Hematopoietic multipotent progenitor cell treated with erythropoietin and hydrocortisone succinate and interleukin-3 and kit ligand, for 4 days (in vitro differentiated cells): Measurements from ENCODE around the gene FSTL4.
A peak's percentile ranks its signal among the peaks of the same experiment; 100 is the strongest.

Experiments
- DNase-seq: peaks from one replicate; pipeline ENCODE4 v3.0.0-alpha.2; 2015

The FSTL4 gene

GRCh38 chr5:133474851-133475590, 137.3 kb downstream of the FSTL4 start:
- DNase-seq: no peak

DNA sequence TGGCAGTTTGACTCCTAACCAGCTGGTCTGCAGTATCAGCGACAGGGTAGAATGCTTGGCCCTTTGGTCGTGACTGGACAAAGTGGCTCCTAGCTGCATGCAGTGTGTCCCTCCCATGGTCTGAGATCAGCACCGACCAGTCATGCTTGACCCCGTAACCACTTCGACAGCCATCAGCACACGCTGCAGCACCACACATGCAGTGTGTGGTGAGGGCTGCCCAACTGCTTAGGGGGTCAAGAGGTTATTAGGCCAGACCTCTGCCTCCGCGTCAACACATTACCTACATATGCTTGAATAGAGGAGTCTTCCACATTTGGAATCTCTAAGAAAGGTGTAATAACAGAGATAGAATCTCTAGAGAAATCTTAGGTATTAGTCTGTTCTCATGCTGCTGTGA, 139.1 kb downstream of the FSTL4 start:
- DNase-seq: no peak

DNA sequence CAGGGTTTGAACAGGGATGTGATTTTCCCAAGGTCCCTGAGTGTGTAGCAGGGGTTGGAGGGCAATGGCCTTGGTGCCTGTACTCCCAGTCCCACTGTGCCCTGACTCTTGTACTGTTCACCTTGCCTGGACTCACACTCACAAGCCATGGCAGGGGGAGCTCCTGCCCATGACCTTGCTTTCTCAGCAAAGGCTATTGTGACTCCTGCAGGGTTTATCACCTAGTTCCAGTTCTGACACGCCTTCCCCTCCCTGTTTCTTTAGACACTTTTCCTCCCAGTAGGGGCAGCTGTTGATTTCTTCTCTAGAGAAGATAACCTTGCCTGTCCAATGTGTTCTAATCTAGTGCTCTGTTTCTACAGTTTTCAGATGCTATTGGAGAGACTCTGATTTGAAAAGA, 139.5 kb downstream of the FSTL4 start:
- peak; percentile 42 for DNase-seq

GRCh38 chr5:133471699-133472098, 140.6 kb downstream of the FSTL4 start:
- no peak for DNase-seq

GRCh38 chr5:133470841-133471240, 141.5 kb downstream of the FSTL4 start:
- DNase-seq: peak; percentile 62

- DNase-seq: no peak
Measured at GRCh38 chr5:133469846-133470245, 142.5 kb downstream of the FSTL4 start.

- no peak for DNase-seq
Measured at GRCh38 chr5:133469252-133469651, 143.1 kb downstream of the FSTL4 start.

DNA sequence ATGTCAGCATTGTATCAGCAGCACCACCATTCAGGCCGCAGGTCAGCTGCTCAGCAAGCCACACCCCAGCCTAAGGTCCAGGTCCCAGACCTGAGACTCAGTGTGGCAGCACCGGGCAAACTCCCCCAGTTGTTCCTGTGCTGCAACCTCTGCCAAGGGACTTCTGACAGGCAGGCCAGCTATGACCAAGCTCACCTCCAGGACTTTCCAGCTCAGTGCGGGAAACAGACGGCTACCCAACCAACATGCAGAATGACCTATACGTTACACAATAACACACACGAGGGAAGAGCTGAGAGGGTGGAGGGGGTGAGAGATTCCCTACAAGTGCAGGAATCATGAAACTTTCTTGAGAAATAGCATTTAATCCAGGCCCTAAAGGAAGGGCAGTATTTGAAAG, 143.7 kb downstream of the FSTL4 start:
- no peak for DNase-seq

DNA sequence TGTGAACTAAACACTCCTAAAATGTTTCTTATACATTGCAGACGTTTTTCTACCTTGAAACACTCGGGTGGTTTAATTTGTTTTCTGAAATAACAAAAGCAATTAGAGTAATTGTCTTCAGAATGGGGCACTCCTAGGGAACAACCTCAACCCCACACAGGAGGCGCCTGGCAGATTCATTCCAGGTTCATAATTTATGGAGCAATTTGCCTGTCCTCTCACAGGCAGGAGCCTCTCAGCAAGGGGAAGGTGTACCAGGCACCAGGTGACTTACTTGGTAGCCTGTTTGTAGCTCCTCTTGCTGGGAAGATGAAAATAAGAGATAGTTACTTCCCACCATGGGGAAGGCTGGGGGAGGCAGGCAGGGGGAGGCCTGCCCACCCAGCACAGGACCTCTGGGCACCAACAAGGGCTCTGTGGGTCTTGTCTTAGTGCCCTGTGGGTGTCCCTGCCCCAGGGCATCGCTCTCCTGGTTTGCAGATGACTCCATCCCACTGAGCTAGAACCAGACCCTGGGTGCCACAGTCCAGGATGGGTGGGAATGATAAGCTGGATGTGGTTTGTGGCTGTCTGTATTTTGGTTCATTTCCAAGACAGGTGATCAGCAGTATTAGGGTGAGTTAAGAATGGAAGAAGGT, 144.4 kb downstream of the FSTL4 start:
- no peak for DNase-seq

DNA sequence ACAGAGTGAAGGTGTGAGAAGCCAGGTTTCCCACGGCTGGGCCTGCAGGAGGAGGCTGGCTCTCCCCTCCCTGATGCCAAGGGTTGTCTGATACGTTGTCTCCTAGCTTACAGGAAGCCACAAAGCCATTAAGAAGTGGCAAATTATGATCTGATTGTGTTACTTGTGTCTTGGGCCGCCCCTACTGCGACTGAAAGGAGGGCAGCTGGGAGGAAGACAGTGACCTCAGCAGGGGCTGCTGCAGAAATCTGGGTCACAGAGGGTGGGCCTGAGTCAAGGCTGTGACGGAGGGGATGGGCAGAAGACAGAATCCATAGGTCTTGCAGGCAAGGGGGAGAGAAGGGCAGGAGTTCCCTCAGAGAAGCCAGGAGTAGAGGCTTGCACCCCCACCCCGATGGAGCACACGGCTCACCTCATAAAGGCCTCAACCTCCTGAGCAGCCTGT, 145.0 kb downstream of the FSTL4 start:
- peak; percentile 59 for DNase-seq

DNA sequence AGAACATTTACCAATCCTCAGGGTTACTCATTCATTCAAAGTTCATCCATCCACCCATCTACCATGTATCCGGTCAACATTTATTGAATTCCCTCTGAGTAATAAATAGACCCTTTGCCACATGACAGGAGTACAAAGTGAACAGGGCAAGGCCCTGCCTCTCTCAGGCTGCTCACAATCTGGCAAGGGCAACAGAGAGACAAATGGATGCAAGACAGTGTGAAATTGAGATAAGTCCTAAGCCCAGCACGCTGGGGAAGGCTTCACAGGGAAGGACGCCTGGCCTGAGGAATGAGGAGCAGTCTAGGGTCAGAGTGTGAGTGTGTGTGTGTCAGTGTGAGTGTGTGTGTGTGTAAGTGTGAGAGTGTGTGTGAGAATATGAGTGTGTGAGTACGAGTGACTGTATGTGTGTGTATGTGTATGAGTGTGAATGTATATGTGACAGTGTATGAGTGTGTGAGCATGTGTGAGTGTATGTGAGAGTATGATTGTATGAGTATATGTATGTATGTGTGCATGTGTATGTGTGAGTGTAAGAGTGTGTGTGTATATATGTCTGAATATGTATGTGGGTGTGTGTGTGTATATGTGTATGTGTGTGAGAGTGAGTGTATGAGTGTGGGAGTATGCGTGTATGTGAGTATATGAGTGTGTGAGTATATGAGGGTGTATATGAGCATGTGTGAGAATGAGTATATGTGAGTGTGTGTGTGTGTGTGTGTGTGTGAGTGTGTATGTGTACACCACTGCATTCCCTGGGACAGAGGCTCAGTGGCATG, 145.6 kb downstream of the FSTL4 start:
- no peak for DNase-seq

- no peak for DNase-seq
Measured at GRCh38 chr5:133464013-133464412, 148.3 kb downstream of the FSTL4 start.

GRCh38 chr5:133461796-133462516, 150.4 kb downstream of the FSTL4 start:
- DNase-seq: no peak

DNA sequence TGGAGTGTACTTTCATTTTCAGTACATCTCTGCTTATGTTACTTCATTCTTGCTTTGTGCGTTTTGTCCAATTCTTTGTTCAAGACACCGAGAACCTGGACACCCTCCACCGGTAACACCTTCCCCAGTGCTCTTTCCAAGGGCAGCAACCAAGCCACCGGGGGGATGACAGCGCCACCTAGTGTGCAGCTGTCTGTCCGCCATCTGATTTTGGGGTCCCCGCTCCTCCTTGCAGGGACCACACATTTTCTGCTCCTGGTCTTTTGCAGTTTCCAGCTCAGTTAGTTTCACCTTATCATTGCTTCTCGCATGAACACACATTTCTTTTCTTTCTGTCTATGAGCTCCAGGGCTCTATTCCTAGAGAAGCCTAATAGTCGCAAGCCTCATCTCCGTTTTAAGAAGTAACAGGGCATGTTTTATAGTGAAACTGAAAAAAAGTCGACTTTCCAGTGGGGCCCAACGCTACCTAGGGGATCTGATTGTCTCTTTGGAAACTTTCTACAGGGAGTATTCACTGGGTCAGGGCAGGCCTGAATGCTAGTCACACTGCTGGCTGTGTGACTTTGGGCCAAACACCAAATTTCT, 152.1 kb downstream of the FSTL4 start:
- peak; percentile 51 for DNase-seq

DNA sequence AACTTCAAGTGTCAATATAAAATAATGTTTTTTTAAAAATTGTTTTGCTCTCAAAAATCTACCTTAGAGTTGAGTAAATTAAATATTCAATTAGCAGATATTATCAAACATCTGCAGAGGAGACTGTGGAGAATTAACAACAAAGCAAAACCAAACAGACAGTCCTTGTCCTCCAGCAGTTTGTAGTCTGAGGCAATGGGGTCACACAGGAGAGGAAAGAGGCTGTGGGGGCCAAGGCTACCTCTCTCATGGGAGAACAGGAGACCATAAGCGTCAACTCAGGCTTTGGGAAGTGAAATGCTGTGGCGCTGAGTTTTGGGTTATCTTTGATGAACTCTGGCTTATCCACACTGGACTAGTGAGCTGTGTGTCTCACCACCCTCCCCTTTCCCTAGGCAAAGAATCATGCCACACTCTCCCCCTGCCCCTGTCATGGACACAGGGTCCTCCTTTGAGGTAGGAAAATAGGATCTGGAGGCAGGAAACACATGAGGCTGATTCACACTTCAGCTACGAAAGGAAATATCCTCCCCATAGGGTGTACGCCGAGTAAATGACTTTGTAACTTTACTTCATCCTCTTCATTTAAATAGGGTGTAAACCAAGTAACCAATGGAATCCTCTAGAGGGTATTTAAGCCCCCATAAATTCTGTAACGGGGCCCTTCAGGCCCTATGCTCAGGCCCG, 152.7 kb downstream of the FSTL4 start:
- no peak for DNase-seq

- DNase-seq: no peak
Measured at GRCh38 chr5:133458435-133458834, 153.9 kb downstream of the FSTL4 start.

- peak; percentile 56 for DNase-seq
Measured at GRCh38 chr5:133457439-133458355, 154.6 kb downstream of the FSTL4 start.

DNA sequence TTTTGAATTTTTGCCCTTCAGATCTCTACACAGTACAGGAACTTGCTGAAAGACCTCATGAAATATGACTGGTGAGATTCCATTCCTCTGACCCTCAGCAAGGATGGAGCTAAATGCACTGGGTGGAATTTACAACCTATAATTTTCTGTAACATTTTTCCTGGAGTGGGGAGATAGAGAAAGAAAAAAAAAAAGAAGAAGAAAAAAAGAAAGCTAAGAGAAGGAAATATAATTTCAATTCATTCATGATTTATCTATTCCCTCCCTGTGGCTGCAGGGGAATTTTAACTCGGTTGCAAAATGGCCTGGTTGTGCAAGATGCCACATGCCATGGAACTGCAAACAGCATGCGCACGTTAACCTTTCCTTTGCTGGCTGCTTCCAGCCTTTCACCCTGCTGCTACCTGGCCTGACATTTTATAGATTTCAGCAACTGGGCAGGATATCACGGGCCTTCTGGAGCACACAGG, 155.4 kb downstream of the FSTL4 start:
- DNase-seq: peak; percentile 39

DNA sequence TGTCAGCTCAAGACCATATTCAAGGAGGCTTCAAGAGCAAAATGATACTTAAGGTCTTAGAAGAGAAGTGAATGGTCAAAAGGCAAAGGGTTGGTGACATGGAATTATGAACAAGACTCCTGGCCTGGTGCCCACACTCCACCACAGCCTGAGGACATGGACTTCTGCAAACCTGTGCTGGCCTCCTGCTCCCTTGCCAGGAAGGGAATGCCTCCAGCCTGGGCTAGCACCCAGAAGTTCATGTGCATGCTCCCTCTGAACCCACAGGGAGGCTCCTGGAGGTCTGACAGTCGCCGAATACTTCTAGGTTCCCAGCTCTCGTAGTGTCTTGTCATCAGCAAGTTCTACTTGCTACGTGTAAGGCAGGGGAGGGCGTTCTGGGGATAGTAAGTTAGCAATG, 156.7 kb downstream of the FSTL4 start:
- DNase-seq: no peak

DNA sequence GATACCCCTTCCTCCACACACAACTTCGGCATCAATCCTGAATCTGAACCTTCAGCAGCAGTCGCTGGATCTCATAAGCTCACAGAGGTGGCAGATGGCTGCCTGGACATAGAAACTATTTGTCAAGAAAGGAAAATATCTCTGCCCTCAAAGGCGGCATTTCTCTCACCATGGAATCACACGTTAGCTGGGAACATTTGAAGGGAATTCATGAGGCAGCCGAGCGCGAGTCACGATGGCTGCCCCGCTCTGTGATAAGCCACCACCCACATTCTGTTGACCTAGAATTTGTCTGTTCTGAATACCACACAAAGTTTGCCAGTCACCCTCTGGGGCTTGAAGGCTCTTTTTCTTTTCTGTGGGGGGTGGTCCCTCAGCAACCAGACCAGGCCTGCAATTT, 157.9 kb downstream of the FSTL4 start:
- no peak for DNase-seq

DNA sequence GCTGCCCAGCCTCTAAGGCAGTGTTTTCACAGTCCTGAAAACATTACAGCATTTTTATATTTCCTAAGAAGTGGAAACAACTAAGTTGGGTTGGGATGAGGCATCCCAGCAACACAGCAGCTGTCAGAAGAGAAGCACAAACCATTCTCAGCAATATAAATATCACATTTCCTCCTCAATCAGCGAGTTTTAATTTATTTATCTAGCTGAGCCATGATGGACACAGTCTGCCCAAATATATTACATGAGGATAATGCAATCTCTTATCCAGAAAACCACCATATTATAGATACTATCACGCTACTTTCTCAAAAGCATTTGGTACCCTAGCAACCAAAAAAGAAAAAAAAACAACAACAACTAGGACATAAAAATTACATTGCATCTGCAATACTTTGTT, 158.5 kb downstream of the FSTL4 start:
- peak; percentile 21 for DNase-seq
